ENCODE data around the gene THPO.

Gene THPO

GRCh38 chr3:184333190-184333589 lies 44.8 kb downstream of the THPO start:
- TF ChIP-seq CTCF (IDR thresholded peaks at IDR 0.05; ENCODE audit: insufficient read depth, low read depth, low read length, missing control alignments): no peak
- no peak for DNase-seq (ENCODE audit: low read depth)
- no peak overlapping the region for H3K4me3 ChIP-seq (ENCODE audit: low read depth, low read length)

GRCh38 chr3:184332370-184333090 lies 45.5 kb downstream of the THPO start:
- no peak overlapping the region for H3K4me3 ChIP-seq (ENCODE audit: low read depth, low read length)
- no peak for TF ChIP-seq CTCF (IDR thresholded peaks at IDR 0.05; ENCODE audit: insufficient read depth, low read depth, low read length, missing control alignments)
- DNase-seq (ENCODE audit: low read depth): no peak

- TF ChIP-seq CTCF (IDR thresholded peaks at IDR 0.05; ENCODE audit: insufficient read depth, low read depth, low read length, missing control alignments): no peak
- H3K4me3 ChIP-seq (ENCODE audit: low read depth, low read length): no peak overlapping the region
- no peak for DNase-seq (ENCODE audit: low read depth)
Measured at GRCh38 chr3:184328516-184328915, 49.5 kb downstream of the THPO start.

GRCh38 chr3:184327171-184327570 lies 50.8 kb downstream of the THPO start:
- DNase-seq (ENCODE audit: low read depth): no peak
- TF ChIP-seq CTCF (IDR thresholded peaks at IDR 0.05; ENCODE audit: insufficient read depth, low read depth, low read length, missing control alignments): no peak
- H3K4me3 ChIP-seq (ENCODE audit: low read depth, low read length): no peak overlapping the region

- no peak overlapping the region for H3K4me3 ChIP-seq (ENCODE audit: low read depth, low read length)
- no peak for TF ChIP-seq CTCF (IDR thresholded peaks at IDR 0.05; ENCODE audit: insufficient read depth, low read depth, low read length, missing control alignments)
- DNase-seq (ENCODE audit: low read depth): no peak
Measured at GRCh38 chr3:184325715-184326369, 52.2 kb downstream of the THPO start.

GRCh38 chr3:184325269-184325668 lies 52.7 kb downstream of the THPO start:
- no peak overlapping the region for H3K4me3 ChIP-seq (ENCODE audit: low read depth, low read length)
- TF ChIP-seq CTCF (IDR thresholded peaks at IDR 0.05; ENCODE audit: insufficient read depth, low read depth, low read length, missing control alignments): no peak
- DNase-seq (ENCODE audit: low read depth): no peak
